ENCODE measurements around the gene CBR1. TPM values are rescaled to one million over a fixed set of nuclear protein-coding genes. Genes with fewer than 3 reads are reported as not detected.

CBR1 gene
- polyA plus RNA-seq, 1 donor (not counting 4 experiments of a cell fraction or from before 2014, with no cell fraction given) = 207 TPM

- Histone ChIP-seq H3K4me2 (ENCODE audit: control insufficient read depth, extremely low read depth, insufficient read depth, low read depth, low read length) (no peak overlapping the region), H2AFZ (ENCODE audit: control insufficient read depth, low read length) (no peak overlapping the region), H3K9ac (ENCODE audit: control insufficient read depth, extremely low read depth, insufficient read depth, low read length) (no peak overlapping the region), H3K4me3 (ENCODE audit: control insufficient read depth in 2 of 3, extremely low read depth in 1 of 3, insufficient read depth in 2 of 3, low read depth in 1 of 3, low read length in 3 of 3) (no peak overlapping the region), H3K9me1 (ENCODE audit: control insufficient read depth, extremely low read depth, insufficient read depth, low read length) (no peaks in the 10 kb centered on the region), H3K9me3 (ENCODE audit: control insufficient read depth, low read depth, low read length) (no peaks in the 10 kb centered on the region), H3K36me3 (ENCODE audit: control insufficient read depth in 2 of 2, extremely low read depth in 1 of 2, insufficient read depth in 2 of 2, low read length in 2 of 2) (peaks cover 22 to 26% of the 10 kb centered on the region in 2 experiments), H3K27ac (ENCODE audit: control insufficient read depth, insufficient read depth, low read length) (no peak overlapping the region), H3K27me3 (ENCODE audit: control insufficient read depth, extremely low read depth, insufficient read depth, low read length) (no peaks in the 10 kb centered on the region), H3K79me2 (ENCODE audit: control insufficient read depth, insufficient read depth, low read length) (peaks cover 14% of the 10 kb centered on the region), H3K4me1 (ENCODE audit: control insufficient read depth, extremely low read depth, insufficient read depth, low read length) (peaks cover 30% of the 10 kb centered on the region), H4K20me1 (ENCODE audit: control insufficient read depth, extremely low read depth, insufficient read depth, low read length) (no peaks in the 10 kb centered on the region)
- no peak for TF ChIP-seq EZH2 (IDR thresholded peaks at IDR 0.05; ENCODE audit: low read length)
- no peak for TF ChIP-seq CTCF (optimal IDR thresholded peaks at IDR 0.05 in 1 of 3, IDR thresholded peaks at IDR 0.05 in 1 of 3, conservative IDR thresholded peaks at IDR 0.05 in 1 of 3; ENCODE audit: extremely low read depth in 1 of 3, insufficient read depth in 2 of 3, low read length in 3 of 3)
- dilution Hi-C loops (cut with MboI; ENCODE audit: extremely low pct_ligation_motif_present, low sequenced_read_pairs) = no loop called here
- no peak for FAIRE-seq
- no peak for DNase-seq (ENCODE audit: low read depth, low spot score)
Observed at GRCh38 chr21:36055551-36055950, 14.3 kb upstream of the CBR1 start.

DNA sequence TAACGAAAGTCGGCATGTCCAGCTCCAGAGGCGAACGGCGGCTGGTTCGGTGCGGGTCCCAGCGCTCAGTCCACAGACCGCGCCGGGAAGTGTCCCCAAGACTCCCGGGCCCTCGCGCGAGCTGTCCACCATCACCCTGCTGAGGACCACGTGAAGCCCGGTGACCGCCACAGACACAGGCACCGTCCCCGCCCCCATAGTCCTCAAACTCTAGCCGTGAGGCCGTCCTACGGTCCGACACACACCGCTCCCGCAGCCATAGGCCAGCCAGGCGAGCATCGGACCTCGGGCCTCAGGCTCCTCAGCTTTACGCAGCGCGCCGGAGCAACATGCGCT is 10.0 kb upstream of the CBR1 start:
- H3K27me3 ChIP-seq (ENCODE audit: control insufficient read depth, extremely low read depth, insufficient read depth, low read length) = no peaks in the 10 kb centered on the region
- DNase-seq (ENCODE audit: low read depth, low spot score) = no peak
- H3K4me2 ChIP-seq (ENCODE audit: control insufficient read depth, extremely low read depth, insufficient read depth, low read depth, low read length) = peak overlapping the region; percentile 83
- FAIRE-seq = no peak
- H2AFZ ChIP-seq (ENCODE audit: control insufficient read depth, low read length) = peak overlapping the region; percentile 95
- no peaks in the 10 kb centered on the region for H3K9me3 ChIP-seq (ENCODE audit: control insufficient read depth, low read depth, low read length)
- dilution Hi-C loops (cut with MboI; ENCODE audit: extremely low pct_ligation_motif_present, low sequenced_read_pairs) = no loop called here
- H3K4me1 ChIP-seq (ENCODE audit: control insufficient read depth, extremely low read depth, insufficient read depth, low read length) = peaks cover 17% of the 10 kb centered on the region
- H4K20me1 ChIP-seq (ENCODE audit: control insufficient read depth, extremely low read depth, insufficient read depth, low read length) = no peaks in the 10 kb centered on the region
- peak overlapping the region; percentile 91 for H3K27ac ChIP-seq (ENCODE audit: control insufficient read depth, insufficient read depth, low read length)
- H3K4me3 ChIP-seq (ENCODE audit: control insufficient read depth in 2 of 3, extremely low read depth in 1 of 3, insufficient read depth in 2 of 3, low read depth in 1 of 3, low read length in 3 of 3) = peak overlapping the region; percentile 92 to 96 (median 96)
- H3K79me2 ChIP-seq (ENCODE audit: control insufficient read depth, insufficient read depth, low read length) = peaks cover 10% of the 10 kb centered on the region
- peaks cover 13% of the 10 kb centered on the region in 2 experiments for H3K36me3 ChIP-seq (ENCODE audit: control insufficient read depth in 2 of 2, extremely low read depth in 1 of 2, insufficient read depth in 2 of 2, low read length in 2 of 2)
- H3K9ac ChIP-seq (ENCODE audit: control insufficient read depth, extremely low read depth, insufficient read depth, low read length) = peak overlapping the region; percentile 95
- no peak for TF ChIP-seq EZH2 (IDR thresholded peaks at IDR 0.05; ENCODE audit: low read length)
- TF ChIP-seq CTCF (optimal IDR thresholded peaks at IDR 0.05 in 1 of 3, IDR thresholded peaks at IDR 0.05 in 1 of 3, conservative IDR thresholded peaks at IDR 0.05 in 1 of 3; ENCODE audit: extremely low read depth in 1 of 3, insufficient read depth in 2 of 3, low read length in 3 of 3) = no peak
- no peaks in the 10 kb centered on the region for H3K9me1 ChIP-seq (ENCODE audit: control insufficient read depth, extremely low read depth, insufficient read depth, low read length)

Measured in keratinocyte (primary cell).